AG09319 (cell line): ENCODE data around the gene MGLL.

Source experiments
- DNase-seq: peaks from one replicate; pipeline ENCODE4 v3.0.0-alpha.2; 2010; ENCODE audit warnings: low read depth; ENCODE audit errors: extremely low read depth
- TF ChIP-seq, protein P1 (sequence below): IDR thresholded peaks from 2 replicates; pipeline ENCODE4 v1.5.1; 2011; ENCODE audit warnings: low read depth, mild to moderate bottlenecking, inconsistent platforms, low read length, moderate library complexity

The MGLL gene

DNA sequence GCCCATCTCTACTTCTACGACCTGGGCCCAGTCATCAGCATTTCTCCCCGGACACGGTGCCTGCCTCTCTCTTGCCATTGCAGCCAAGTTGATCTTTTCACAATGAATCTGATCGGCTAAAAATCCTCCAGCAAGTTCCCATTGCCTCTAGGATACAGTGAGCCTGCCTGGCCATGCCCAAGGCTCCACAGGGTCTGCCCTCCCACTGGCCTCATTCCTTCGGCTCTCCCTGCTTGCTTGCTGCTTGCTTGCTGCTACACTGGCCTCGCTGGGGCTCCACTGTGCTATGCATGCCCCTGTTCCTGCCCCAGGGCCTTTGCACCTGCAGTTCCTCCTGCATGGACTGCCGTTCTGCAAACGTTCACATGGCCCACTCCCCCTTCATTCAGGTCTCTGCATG is 147.5 kb downstream of the MGLL start:
- TF ChIP-seq, protein P1, sequence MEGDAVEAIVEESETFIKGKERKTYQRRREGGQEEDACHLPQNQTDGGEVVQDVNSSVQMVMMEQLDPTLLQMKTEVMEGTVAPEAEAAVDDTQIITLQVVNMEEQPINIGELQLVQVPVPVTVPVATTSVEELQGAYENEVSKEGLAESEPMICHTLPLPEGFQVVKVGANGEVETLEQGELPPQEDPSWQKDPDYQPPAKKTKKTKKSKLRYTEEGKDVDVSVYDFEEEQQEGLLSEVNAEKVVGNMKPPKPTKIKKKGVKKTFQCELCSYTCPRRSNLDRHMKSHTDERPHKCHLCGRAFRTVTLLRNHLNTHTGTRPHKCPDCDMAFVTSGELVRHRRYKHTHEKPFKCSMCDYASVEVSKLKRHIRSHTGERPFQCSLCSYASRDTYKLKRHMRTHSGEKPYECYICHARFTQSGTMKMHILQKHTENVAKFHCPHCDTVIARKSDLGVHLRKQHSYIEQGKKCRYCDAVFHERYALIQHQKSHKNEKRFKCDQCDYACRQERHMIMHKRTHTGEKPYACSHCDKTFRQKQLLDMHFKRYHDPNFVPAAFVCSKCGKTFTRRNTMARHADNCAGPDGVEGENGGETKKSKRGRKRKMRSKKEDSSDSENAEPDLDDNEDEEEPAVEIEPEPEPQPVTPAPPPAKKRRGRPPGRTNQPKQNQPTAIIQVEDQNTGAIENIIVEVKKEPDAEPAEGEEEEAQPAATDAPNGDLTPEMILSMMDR: no peak

DNA sequence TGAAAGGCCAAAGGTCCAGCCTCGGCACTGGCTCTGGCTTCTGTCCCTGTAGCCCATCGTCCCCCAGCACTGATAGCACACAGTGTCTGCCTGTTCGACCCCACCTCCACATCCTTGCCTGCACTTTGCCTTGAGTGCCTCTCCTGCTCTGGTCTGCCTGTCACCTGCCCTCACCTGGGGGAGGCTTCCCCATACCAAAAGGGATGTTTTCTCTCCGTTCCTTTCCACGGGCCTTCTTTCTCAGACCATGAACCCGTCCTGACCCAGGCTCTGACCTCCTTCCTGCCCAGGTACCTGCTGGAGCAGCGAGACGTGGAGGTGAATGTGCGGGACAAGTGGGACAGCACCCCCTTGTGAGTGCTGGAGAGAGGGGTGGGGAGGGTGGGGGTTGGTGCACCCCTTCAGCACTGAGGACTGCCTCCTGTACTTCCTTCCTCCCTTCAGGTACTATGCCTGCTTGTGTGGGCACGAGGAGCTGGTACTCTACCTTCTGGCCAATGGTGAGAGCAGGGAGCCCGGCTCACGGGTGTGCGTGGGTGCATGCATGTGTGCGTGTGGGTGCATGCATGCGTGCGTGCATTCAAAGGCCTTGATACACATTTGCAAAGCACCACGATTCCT is 148.1 kb downstream of the MGLL start:
- no peak for DNase-seq
- TF ChIP-seq, protein P1: no peak

More for the DNA sequence above, 147.5 kb downstream of the MGLL start:
- DNase-seq: no peak

- DNase-seq: no peak
- TF ChIP-seq, protein P1: no peak
Observed at GRCh38 chr3:127673191-127674100, 148.9 kb downstream of the MGLL start.

- DNase-seq: no peak
- TF ChIP-seq, protein P1: no peak
Observed at GRCh38 chr3:127672429-127673190, 149.7 kb downstream of the MGLL start, which contains the start of gene ABTB1. Gene ABTB1, plus strand, starts transcription at chr3:127672952. Its CDS starts 74 bp downstream, at chr3:127673026.

DNA sequence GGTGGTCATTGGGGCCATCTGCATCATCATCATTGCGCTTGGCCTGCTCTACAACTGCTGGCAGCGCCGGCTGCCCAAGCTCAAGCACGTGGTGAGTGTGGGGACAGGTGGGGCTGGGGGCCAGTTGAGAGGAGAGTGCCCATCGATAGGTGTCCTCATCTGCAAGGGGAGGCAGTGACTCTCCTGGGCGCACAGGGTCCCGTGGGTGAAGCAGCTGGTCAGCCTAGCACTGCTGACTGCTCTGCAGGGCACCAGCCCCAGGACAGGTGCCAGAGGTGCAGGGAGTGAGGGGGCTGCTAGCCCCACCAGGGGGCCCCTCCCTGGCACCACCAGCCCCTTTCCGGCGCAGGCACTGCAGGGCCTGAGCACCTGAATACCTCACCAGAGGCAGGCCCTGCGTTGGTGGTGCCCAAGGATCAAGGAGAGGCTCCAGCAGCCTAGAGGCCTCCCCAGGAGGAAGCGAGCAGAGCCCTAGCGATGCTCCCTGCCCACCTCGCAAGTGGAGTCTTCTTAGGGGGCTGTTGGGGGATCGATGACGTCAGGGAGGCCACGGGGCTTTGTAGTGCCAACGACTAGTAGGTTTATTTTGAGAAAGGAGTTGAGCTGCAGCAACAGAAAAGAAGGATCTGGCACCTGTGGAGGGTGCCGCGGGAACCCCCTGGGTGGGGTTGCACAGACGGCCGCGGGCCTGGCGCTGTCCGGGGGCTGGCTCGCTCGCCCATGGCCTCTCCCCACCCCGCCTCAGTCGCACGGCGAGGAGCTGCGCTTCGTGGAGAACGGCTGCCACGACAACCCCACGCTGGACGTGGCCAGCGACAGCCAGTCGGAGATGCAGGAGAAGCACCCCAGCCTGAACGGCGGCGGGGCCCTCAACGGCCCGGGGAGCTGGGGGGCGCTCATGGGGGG is 150.5 kb downstream of the MGLL start:
- TF ChIP-seq, protein P1: no peak
- no peak for DNase-seq

DNA sequence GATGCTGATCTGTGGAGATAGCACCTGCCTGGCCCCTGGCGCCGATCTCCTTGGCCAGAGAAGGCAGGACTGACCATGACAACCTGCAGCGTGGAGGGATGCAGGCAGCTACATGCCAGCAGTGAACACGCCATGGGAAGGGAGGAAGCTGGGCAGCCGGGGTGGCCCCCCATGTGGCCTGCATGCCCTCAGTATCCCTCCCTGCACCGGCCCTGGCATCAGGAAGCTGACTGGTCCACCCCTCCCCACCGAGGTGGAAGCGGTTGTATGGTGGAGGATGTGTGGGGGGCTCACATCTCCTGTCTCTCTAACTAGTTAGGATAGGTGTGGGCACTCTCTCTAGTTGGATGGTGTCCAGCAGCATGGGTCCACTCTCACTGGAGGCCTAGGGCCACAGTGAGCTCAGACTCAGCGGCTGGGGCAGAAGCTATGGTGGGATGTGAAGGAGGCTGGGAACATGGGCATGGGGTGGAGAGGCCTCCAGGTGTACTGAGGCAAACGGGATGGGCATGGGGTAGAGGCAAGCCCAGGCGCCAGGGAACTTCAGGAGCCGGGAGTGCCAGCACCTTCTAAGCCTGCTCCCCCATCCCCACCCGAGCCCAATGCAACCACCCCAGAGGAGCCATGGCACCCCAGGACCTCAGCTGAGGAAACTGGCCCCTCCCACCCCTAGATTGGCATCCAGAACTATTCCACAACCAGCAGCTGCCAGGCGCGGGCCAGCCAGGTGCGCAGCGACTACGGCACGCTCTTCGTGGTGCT is 151.4 kb downstream of the MGLL start:
- TF ChIP-seq, protein P1: no peak

More for the DNA sequence above, 151.4 kb downstream of the MGLL start:
- DNase-seq: no peak
